Dendritic cell treated with granulocyte-macrophage colony-stimulating factor and Interleukin-4, amounts not matched to agents 40 ng/mL and 50 ng/mL, for 4 days (primary cell): ENCODE results near the gene EMCN.

Experiments
- H3K27ac Mint-ChIP-seq: one replicate; pipeline ENCODE4 v1.8.0; 2022; ENCODE audit warnings: mild to moderate bottlenecking, mixed read lengths
- H3K27me3 Mint-ChIP-seq: one replicate; pipeline ENCODE4 v1.8.0; 2022; ENCODE audit warnings: mild to moderate bottlenecking, mixed read lengths
- H3K36me3 Mint-ChIP-seq: one replicate; pipeline ENCODE4 v1.8.0; 2022; ENCODE audit warnings: low read depth, mixed read lengths
- H3K4me1 Mint-ChIP-seq: one replicate; pipeline ENCODE4 v1.8.0; 2022; ENCODE audit warnings: low read depth, mixed read lengths
- H3K4me3 Mint-ChIP-seq: one replicate; pipeline ENCODE4 v1.8.0; 2022; ENCODE audit warnings: mild to moderate bottlenecking, moderate library complexity, mixed read lengths
- H3K9me3 Mint-ChIP-seq: one replicate; pipeline ENCODE4 v1.8.0; 2022; ENCODE audit warnings: mixed read lengths
- intact Hi-C: fragments of 100-400 bp; cut with micrococcal nuclease; formaldehyde crosslinking; loops from one replicate; pipeline ENCODE4 v1.15.0; 2022

The EMCN gene

DNA sequence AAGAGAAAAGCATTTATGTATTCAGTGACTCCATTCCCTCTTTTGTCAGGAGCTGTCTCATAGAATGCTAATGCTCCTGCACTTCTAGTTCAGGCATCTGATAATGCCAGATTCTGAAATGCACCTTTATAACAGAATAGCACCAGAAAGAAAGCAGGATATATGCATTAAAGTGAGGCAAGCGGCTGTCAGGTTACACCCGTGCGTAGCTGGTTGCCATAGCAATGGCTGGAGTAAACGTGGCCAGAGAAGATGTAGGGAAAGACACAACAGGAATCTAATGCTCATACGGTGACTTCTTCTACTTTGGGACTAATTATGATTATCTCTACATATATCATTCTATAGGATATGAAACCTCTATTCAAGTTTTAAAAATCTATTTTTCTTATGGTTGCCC lies 5.9 kb downstream of the EMCN start:
- H3K4me1 Mint-ChIP-seq, result no peaks in the 10 kb centered on the region
- no peak overlapping the region for H3K4me3 Mint-ChIP-seq
- H3K36me3 Mint-ChIP-seq, result no peaks in the 10 kb centered on the region

DNA sequence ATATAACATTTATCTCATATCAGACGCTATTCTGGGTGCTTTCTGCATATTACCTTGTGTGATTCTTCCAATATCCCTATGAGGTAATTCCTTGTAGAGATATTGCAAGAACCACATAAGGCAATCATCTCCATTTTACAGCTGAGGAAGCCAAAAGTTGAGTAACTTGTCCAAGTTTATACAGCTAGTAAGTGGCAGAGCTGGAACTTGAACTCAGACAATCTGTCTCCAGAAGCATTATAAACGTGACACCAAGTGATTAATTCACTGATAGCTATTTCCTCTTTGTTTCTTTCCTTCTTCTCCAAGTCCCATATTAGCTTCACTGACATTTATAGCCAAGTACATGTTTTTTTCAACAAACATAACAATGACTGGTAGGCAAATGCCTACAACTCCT lies 7.3 kb downstream of the EMCN start:
- intact Hi-C loops, result no loop called here
- peaks cover under 1% of the 10 kb centered on the region for H3K9me3 Mint-ChIP-seq
- H3K27ac Mint-ChIP-seq, result no peak overlapping the region
- H3K36me3 Mint-ChIP-seq, result no peaks in the 10 kb centered on the region
- H3K4me1 Mint-ChIP-seq, result no peaks in the 10 kb centered on the region
- H3K27me3 Mint-ChIP-seq, result peaks cover under 1% of the 10 kb centered on the region
- no peak overlapping the region for H3K4me3 Mint-ChIP-seq

More for the DNA sequence above, 5.9 kb downstream of the EMCN start:
- intact Hi-C loops, result no loop called here
- Mint-ChIP-seq H3K9me3 (no peaks in the 10 kb centered on the region), H3K27ac (no peak overlapping the region), H3K27me3 (peaks cover 10% of the 10 kb centered on the region)

DNA sequence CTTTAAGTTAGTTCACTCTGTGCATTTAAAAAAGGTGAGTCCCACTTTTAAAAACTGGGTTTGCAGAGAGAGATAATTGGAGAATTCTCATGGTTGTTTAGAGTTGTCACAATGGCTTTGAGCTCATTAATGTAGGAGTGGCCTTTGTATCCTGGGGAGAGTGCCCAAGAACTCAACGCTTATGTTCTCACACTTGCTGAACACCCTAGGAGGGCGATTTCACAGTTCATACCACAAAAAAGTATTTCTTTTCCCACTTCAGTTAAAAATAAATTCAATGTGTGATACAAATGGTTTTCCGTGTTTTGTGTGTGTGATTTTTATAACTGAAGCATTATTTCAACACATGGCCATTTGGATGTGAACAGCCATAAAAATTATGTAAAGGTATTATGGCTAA lies 8.4 kb downstream of the EMCN start:
- Mint-ChIP-seq H3K9me3 (peaks cover 12% of the 10 kb centered on the region), H3K36me3 (no peaks in the 10 kb centered on the region)
- intact Hi-C loops, result no loop called here

DNA sequence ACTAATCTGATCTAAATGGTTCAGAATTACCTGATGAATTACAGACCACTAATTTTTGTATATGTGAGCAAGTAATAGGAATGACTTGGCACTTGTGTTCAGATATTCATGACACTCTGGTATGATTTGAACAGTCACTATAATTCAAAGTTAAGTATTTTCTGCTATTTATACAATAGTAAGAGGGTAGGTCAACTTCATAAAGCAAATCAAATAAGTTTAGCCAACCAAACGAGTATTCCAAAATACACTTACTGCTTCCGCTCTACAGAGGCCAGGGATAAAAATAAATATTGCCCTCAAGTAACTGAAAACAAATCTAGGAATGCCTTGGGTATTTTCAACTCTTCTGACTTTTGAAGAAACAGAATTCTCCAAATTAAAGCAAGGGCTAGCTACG lies 9.1 kb downstream of the EMCN start:
- Mint-ChIP-seq H3K27me3 (no peaks in the 10 kb centered on the region), H3K4me3 (no peak overlapping the region), H3K4me1 (no peaks in the 10 kb centered on the region), H3K27ac (no peak overlapping the region), H3K9me3 (peaks cover 15% of the 10 kb centered on the region), H3K36me3 (no peaks in the 10 kb centered on the region)
- intact Hi-C loops, result no loop called here

More for the DNA sequence above, 8.4 kb downstream of the EMCN start:
- H3K4me3 Mint-ChIP-seq, result no peak overlapping the region
- H3K27ac Mint-ChIP-seq, result no peak overlapping the region
- H3K4me1 Mint-ChIP-seq, result no peaks in the 10 kb centered on the region
- no peaks in the 10 kb centered on the region for H3K27me3 Mint-ChIP-seq

DNA sequence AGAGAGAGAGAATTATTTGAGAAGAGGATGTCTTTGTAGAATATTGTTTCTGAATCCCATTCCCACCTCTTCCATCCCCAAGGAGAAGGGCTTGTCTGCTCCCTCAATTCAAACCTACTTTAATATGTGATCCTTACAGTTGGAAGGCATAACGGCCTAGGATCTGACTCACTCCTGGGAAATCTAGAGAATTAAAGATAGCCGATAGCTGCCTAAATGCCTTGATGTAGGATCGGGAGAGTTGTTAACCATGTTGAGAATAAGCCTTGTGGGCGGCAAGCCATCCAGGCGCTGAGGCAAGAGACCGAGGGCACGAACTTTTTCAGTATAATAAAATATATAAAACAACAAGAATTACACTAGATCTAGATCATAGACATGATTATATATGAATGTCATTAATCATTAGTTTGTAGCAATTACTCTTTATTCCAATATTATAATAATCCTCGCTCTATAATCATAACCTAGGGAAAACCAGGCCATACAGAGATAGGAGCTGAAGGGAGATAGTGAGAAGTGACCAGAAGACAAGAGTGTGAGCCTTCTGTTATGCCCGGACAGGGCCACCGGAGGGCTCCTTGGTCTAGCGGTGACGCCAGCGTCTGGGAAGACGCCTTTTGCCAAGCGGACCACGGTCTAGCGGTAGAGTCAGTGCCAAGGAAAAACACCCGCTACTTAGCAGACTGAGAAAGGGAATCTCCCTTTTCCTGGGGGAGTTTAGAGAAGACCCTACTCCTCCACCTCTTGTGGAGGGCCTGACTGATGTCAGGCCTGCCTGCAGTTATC lies 13.5 kb downstream of the EMCN start:
- Mint-ChIP-seq H3K4me3 (no peak overlapping the region), H3K36me3 (no peaks in the 10 kb centered on the region), H3K9me3 (peaks cover 15% of the 10 kb centered on the region), H3K27ac (no peak overlapping the region), H3K4me1 (no peaks in the 10 kb centered on the region), H3K27me3 (no peaks in the 10 kb centered on the region)
- intact Hi-C loops, result no loop called here

DNA sequence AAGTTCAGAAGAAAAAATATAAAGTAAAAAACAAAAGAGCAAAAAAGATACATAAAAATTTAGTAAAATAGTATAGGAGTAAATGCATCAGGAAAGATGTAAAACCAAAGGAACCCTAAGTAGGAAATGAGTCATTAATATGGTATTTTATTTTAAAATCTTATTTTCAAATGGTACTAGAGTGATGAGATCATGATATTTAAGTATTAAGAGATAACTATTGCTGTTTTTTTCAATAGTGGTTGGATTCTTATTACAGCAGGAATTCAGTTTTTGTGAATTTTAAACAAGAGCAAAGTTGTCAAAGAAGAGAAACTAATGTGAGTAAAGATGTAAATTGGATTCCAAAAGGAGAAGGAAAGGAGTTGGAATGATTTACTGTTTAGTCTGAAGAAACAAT lies 20.0 kb downstream of the EMCN start:
- Mint-ChIP-seq H3K36me3 (no peaks in the 10 kb centered on the region), H3K4me1 (no peaks in the 10 kb centered on the region), H3K4me3 (no peak overlapping the region), H3K9me3 (no peaks in the 10 kb centered on the region), H3K27me3 (no peaks in the 10 kb centered on the region), H3K27ac (no peak overlapping the region)
- intact Hi-C loops, result no loop called here

DNA sequence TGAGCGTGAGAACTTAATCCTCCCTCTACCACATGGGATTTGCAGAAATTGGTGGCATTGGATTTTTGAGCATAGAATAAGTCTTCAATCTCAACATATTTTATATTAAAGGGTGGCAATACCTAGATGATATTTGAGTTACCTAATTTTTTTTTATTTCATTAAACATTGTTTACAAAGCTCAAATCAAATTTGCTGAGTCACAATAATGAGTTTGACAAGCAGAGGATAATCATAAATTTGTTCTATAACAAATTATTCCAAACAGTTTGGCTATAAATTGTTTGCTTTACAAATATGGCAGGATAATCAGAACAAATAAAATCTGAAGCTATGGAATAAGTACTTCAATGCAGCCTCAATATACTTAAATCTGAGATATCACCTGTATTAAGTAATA lies 22.7 kb downstream of the EMCN start:
- Mint-ChIP-seq H3K36me3 (no peaks in the 10 kb centered on the region), H3K27ac (no peak overlapping the region), H3K4me3 (no peak overlapping the region), H3K9me3 (peaks cover 17% of the 10 kb centered on the region), H3K4me1 (no peaks in the 10 kb centered on the region), H3K27me3 (no peaks in the 10 kb centered on the region)
- intact Hi-C loops, result no loop called here

DNA sequence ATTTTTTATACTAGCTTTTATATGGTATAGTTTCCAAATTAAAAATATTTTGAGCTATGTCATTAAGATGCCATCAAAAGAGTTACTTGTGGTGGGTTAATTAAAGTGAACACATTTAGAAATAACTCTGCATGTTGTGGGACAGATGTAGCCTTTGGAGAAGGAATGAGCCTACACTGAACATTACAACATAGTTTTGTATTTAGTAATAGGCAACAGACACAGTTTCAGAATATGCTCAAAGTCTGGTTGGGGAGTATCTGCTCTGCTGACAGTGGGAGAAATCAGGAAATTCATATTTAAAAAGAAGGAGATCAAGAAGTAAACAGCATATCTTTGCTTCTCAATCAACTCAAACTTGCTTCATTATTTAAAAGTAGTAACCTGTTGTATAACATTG lies 23.7 kb downstream of the EMCN start:
- H3K9me3 Mint-ChIP-seq, result peaks cover 17% of the 10 kb centered on the region
- H3K36me3 Mint-ChIP-seq, result no peaks in the 10 kb centered on the region
- intact Hi-C loops, result no loop called here
- no peaks in the 10 kb centered on the region for H3K4me1 Mint-ChIP-seq
- H3K4me3 Mint-ChIP-seq, result no peak overlapping the region
- H3K27ac Mint-ChIP-seq, result no peak overlapping the region
- no peaks in the 10 kb centered on the region for H3K27me3 Mint-ChIP-seq

DNA sequence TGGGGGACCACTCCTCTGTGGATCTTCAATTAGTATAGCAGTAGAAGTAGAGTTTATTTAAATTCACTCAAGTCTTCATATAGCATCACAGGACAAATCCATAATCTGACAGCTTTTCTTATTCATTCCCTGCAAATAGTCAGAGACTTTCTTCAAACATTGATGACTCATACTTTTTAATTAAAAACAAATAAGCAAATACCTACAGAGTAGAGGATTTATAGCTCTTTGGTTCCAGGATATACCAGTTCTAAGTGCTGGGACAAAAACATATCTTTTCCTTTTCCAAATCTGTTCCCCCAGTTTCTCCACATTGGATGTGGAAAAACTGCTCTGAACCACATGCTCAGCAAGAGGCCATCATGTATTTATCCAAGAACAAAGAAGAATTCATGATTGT lies 24.1 kb downstream of the EMCN start:
- Mint-ChIP-seq H3K36me3 (no peaks in the 10 kb centered on the region), H3K27ac (no peak overlapping the region), H3K9me3 (peaks cover 17% of the 10 kb centered on the region), H3K4me3 (no peak overlapping the region), H3K27me3 (no peaks in the 10 kb centered on the region), H3K4me1 (no peaks in the 10 kb centered on the region)
- intact Hi-C loops, result no loop called here

DNA sequence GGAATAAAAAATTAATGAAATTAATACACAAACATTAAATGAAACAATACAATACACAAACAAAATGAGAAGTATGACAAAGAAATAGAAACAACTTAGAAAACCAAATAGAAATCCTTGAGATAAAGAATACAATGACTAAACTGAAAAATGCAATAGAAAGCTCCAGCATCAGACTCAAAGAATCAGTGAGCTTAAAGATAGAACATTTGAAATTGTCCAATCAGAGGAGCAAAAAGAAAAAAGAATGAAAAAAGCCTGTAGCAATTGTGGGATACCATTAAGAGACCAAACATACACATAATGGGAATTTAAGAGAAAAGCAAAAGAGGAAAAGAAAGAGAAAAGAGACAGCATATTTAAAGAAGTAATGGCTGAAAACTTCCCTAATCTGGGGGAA lies 25.7 kb downstream of the EMCN start:
- Mint-ChIP-seq H3K36me3 (no peaks in the 10 kb centered on the region), H3K4me1 (no peaks in the 10 kb centered on the region), H3K9me3 (peaks cover 17% of the 10 kb centered on the region), H3K4me3 (no peak overlapping the region), H3K27me3 (no peaks in the 10 kb centered on the region), H3K27ac (no peak overlapping the region)
- intact Hi-C loops, result no loop called here

DNA sequence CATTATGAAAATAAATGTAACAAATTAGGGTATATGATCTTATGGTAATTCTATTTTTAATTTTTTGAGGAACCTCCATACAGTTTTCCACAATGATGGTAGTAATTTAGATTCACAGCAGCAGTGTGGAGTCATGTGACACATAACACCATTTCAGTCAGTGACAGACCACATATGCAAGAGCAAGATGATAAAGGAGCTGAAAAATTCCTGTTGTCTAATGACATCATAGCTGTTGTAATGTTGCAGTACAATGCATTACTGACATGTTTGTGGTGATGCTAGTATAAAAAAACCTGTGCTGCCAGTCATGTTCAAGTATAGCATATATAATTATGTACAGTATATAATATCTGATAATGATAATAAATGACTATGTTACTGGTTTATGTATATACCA lies 28.5 kb downstream of the EMCN start:
- Mint-ChIP-seq H3K4me1 (no peaks in the 10 kb centered on the region), H3K4me3 (no peak overlapping the region), H3K27ac (no peak overlapping the region), H3K27me3 (no peaks in the 10 kb centered on the region), H3K9me3 (peaks cover 17% of the 10 kb centered on the region), H3K36me3 (no peaks in the 10 kb centered on the region)
- intact Hi-C loops, result no loop called here

DNA sequence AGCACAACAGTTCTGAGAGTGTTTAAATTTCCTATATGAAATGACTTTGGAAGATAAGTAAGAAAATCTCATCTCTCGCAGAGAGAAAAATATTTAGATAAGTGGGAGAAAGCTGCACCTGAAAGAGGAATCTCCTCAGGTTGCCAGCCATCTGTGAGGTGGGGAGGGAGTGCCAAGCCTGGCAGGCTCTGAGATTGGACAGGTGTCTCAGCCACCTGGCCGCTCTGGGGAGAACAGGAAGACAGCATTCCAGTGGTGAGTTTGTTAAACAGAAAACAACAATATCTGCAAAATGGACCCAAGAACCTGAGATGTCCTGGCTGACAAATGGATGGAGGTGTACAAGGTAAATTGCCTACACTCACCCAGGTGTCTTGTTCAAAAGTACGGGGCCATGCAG lies 31.3 kb downstream of the EMCN start:
- intact Hi-C loops, result no loop called here
- H3K4me1 Mint-ChIP-seq, result no peaks in the 10 kb centered on the region
- H3K27ac Mint-ChIP-seq, result no peak overlapping the region
- peaks cover 6% of the 10 kb centered on the region for H3K9me3 Mint-ChIP-seq
- no peak overlapping the region for H3K4me3 Mint-ChIP-seq
- no peaks in the 10 kb centered on the region for H3K27me3 Mint-ChIP-seq
- no peaks in the 10 kb centered on the region for H3K36me3 Mint-ChIP-seq

DNA sequence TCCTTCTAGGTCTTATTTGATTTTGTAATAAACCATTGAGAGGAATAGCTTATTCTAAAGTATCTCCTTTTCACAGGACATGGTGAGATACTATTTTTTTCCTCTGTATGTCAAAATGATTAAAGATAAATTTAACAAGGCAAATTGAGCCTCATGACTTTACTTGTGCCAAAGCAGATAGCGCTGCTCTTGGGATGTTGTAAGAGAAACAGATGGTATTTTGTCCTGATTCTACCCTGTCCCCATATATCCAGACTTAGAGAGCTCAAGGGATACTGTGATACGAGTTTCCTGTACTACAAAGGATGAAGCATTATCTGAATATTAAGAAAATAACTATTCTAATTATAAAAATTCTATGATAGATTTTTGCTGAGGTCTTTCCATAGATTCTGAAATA lies 34.0 kb downstream of the EMCN start:
- intact Hi-C loops, result no loop called here
- Mint-ChIP-seq H3K27me3 (no peaks in the 10 kb centered on the region), H3K27ac (no peak overlapping the region), H3K4me3 (no peak overlapping the region), H3K4me1 (no peaks in the 10 kb centered on the region), H3K9me3 (no peaks in the 10 kb centered on the region), H3K36me3 (no peaks in the 10 kb centered on the region)

DNA sequence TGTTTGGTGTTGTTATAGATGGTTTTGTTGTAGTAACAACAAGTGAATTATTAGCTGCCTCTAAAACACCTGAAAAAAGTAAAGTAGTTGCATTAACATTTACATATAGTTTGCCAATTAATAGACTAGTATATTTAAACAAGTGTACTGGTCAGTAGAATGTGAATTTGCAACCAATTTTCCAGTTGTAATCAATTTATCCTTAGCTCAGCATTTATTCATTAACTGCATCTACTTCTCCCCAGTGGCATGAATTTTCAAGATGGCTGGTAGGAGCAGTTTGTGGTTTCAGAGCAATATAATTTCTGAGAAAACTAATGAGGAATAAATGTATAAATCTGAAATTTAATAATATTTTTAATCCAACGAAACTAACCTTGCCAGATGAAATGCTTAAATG lies 37.9 kb downstream of the EMCN start:
- Mint-ChIP-seq H3K27me3 (no peaks in the 10 kb centered on the region), H3K36me3 (no peaks in the 10 kb centered on the region), H3K4me1 (no peaks in the 10 kb centered on the region), H3K4me3 (no peak overlapping the region), H3K27ac (no peak overlapping the region), H3K9me3 (peaks cover 9% of the 10 kb centered on the region)
- intact Hi-C loops, result no loop called here

DNA sequence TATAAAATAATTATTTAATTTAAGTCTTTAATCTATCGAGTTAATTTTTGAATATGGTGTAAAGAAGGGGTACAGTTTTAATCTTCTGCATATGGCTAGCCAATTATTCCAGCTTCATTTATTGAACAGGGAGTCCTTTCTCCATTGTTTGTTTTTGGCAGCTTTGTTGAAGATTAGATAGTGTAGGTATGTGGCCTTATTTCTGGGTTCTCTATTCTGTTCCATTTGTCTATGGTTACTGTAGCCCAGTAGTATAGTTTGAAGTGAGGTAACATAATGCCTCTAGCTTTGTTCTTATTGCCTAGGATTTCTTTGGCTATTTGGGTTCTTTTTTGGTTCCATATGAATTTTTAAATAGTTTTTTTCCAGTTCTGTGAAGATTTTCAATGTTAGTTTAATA lies 48.3 kb downstream of the EMCN start:
- Mint-ChIP-seq H3K27ac (no peak overlapping the region), H3K4me1 (no peaks in the 10 kb centered on the region), H3K9me3 (peaks cover 15% of the 10 kb centered on the region), H3K27me3 (no peaks in the 10 kb centered on the region), H3K4me3 (no peak overlapping the region), H3K36me3 (no peaks in the 10 kb centered on the region)
- intact Hi-C loops, result no loop called here
